LoVo (cell line): ENCODE results near the gene GORAB.

Experiments used
- DNase-seq: peaks from one replicate; pipeline ENCODE4 v3.0.0-alpha.2; 2016; ENCODE audit warnings: low spot score

The GORAB gene

DNA sequence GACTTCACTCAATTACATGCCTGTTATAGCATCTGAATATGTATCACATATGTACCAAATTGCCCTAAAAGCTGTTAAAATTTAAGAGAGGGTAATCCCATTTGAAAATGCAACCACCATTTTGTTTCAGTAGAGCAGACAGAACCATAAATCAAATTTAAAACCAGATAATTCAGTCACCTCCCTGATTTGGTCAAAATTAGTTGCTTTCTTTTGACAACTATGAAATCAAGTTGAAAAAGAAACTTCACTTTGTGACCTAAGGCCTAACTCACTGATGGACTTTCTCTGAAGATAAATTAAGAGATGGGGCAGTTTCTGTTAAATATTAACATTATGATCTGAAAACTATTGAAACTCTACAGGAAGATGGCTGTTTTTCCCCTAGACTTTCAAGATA lies 6.7 kb downstream of the GORAB start:
- no peak for DNase-seq

DNA sequence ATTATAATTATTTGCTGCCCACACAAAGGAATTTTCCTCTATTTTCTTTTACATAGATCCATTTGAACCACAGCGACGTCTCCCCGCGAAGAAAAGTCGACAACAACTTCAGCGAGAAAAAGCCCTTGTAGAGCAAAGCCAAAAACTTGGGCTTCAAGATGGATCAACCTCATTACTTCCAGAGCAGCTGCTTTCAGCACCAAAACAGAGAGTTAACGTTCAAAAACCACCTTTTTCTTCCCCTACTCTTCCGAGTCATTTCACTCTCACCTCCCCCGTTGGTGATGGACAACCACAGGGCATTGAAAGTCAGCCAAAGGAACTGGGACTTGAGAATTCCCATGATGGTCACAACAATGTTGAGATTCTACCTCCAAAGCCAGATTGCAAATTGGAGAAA lies 7.2 kb downstream of the GORAB start:
- DNase-seq = no peak

DNA sequence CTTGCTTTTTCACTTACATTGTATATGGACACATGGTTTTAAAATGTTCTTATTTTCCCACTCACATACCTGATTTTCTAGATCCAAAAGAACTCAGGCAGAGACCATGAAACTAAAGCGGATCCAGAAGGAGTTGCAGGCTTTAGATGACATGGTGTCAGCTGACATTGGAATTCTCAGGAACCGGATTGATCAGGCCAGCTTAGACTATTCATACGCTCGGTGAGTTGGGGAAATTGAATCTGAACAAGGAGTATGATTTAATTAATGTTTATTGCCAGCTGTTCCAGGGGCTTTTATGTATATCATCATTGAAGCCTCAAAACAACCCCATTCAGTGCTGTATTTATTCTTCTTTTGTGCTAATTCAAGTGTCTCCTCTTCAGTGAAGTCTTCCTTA lies 12.7 kb downstream of the GORAB start:
- DNase-seq = no peak

DNA sequence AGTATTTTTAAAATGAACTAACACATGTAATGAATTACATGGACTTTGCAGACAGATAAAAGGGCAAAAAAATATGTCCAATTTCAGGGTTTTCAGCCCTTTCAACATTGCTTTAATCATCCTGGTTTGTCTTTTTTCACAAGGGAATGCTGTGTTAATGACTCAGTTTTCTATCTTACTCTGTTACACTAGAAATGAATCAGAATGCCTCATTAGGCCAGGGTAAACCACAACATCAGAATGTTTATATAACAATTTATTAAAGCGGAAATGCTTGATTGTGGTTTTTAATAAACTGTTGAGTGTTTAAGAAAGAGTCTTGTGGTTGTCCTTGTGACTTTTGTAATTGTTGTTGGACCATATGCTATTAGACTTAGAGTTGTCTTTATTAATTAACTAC lies 13.5 kb downstream of the GORAB start:
- no peak for DNase-seq

DNA sequence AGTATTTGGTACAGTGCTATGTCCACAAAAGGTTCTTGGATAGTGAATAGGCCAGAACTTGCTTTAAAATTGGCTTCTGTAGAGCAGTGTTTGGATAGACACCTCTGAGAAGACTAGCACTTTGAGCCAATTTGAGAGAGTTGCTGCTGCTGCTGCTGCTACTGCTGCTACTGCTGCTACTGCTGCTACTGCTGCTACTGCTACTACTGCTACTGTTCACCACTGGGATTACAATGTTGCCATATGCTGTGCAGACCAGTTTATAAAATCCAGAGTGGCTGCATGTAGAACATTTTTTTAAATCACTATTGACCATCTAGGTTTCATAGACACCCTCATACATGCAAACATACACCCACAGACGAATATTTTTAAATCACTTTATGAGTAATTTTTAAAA lies 15.3 kb downstream of the GORAB start:
- DNase-seq = no peak

- DNase-seq = no peak
These were observed 16.5 kb downstream of the GORAB start for GRCh38 chr1:170548497-170548896.

- no peak for DNase-seq
These were observed 23.4 kb downstream of the GORAB start for GRCh38 chr1:170555370-170555769.

GRCh38 chr1:170556917-170557316 lies 25.0 kb downstream of the GORAB start:
- no peak for DNase-seq

DNA sequence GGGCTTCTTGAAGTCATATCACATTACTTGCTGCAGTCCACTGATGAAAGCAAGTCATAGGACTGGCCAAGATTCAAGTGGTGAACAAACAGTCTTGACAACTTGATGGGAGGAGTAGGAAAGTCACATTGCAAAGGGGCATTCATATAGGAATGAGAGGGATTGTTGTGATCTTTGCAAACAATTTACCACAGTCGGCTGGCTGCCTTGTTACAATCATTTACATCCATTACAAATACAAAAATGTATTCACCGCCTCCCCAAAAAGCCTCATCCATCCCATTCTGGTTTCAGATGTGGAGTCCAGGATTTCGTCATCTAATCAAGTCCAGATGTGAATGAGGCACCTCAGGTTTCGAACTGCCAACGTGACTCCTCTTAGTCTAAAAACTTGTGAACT lies 26.8 kb downstream of the GORAB start:
- no peak for DNase-seq

DNA sequence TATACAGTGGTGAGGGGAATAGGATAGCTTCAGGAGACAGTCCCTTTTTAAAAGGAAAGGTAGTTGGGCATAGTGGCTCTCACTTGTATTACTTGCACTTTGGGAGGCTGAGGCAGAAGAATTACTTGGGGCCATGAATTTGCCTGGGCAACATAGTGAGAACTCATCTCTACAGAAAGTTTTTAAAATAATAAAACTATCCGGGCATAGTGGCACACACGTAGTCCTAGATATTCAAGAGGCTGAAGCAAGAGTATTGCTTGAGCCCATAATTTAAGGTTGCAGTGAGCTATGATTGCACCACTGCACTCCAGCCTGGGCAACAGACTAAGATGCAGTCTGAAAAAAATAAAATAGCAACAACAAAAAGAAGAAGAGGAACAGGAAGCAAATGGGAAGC lies 27.2 kb downstream of the GORAB start:
- no peak for DNase-seq

DNA sequence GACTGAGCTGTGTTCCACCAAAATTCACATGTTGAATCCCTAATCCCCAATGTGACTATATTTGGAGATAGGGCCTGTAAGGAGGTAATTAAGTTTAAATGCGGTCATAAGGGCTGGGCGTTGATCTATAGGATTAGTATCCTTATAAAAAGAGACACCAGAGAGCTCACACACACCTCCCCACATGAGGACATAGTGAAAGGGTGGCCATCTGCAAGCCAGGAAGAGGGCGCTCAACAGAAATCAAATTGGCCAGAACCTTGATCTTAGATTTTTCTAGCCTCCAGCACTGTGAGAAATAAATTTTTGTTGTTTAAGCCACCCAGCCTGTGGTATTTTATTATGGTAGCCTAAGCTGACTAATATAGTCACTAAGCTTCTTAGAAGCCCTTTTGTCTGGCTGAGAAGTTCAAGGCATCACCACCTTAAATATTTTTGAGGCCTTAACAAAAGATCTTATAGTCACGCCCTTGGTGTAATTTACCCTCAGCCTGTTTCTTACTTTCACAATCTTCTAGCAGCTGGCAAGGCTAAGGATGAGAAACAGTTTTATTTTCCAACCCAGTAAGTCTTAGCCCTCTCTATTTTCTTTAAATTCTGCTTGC lies 28.8 kb downstream of the GORAB start:
- no peak for DNase-seq

GRCh38 chr1:170562646-170563338 lies 30.8 kb downstream of the GORAB start:
- peak; percentile 52 for DNase-seq

GRCh38 chr1:170567214-170567613 lies 35.2 kb downstream of the GORAB start:
- DNase-seq = no peak

DNA sequence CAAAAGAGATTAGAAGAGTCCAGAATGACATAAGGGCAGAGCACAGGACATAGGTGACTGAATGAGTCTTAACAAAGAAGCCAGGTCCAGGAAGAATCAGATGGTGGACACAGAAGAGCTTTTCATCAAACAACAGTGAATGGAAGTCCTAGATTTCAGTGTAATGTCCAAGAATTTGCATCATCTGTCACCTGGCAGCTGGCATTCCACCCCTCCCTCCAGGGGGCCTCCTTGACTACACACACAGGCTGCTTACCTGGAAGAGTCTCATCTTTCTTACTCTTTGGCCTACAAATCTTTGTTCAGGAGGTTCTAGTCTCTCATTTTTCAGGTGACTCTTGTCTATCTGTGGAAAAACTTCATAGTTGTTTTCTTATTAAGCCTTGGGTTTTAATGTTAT lies 36.2 kb downstream of the GORAB start:
- DNase-seq = no peak

GRCh38 chr1:170576980-170577379 lies 45.0 kb downstream of the GORAB start:
- no peak for DNase-seq

DNA sequence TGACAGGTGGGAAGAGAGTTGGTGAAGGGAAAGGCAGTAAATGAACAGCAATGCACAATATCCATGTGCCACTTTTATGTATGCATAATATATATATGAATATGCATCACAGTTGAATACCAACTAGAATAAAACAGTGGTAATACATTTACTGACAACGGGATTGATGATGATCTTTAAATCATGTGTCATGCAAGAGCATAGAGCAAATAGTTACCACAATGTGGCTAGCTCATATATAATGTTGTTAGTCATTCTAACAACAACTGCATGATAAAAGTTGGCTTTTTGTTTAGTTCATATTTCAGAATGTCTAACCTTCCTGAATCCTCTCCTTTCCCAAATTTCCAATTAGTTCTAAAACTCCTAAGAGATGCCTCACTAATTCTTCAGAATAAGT lies 46.4 kb downstream of the GORAB start:
- no peak for DNase-seq

DNA sequence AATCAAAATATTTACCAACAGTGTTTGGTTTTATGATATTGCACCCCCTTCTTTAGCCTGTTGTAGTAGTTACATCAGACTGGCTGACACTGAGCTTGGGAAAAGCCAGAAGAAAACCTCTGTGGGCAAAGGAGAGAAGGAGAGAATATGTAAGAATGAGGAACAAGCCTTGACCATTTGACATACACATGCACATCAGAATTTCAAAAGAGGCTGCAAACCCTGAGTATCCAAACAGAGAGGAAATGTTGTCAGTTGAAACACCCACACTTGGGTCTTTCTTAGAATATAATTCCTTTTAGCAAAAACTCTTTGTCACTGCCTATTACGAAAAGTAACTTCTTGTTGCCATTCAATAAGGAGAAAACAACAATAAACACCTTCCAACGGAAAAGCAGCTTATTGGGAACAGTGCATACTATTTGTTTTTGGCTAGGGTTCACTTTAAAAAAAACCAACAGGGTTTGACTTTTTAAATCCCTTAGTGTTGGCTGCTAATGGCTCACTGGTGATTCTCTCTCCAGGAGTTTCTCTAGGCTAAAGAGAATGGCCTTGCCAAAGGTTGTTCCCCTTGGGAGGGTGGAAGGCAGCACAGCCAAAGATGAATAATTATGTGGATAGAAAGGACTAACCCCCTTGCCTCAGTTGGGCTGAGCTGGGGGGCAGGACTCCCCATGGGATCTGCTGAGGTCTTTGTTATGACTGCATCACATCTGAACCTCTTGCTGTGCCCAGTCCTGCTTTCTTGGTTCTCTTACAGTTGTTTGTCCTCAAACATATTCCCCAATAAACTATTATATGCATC lies 48.9 kb downstream of the GORAB start:
- DNase-seq = no peak

DNA sequence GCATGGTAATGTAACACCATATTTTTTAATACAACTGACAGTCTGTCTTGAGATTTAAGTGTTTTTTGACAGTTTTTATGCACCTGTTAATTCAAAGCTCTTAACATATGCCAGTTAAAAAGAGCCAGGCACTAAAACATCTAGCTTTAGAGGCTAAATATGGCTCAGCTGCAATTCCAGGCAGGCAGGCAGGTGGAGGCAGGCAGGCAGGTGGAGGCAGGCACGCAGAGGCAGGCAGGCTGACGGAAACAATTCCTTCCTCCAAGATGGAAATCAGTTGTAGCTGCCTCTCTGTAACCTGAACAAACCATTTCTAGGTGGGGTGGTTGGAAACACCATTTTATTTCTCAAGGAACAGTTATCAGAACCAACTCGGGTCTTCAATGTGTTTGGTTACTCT lies 51.2 kb downstream of the GORAB start:
- no peak for DNase-seq

GRCh38 chr1:170586321-170587252 lies 54.6 kb downstream of the GORAB start:
- no peak for DNase-seq

DNA sequence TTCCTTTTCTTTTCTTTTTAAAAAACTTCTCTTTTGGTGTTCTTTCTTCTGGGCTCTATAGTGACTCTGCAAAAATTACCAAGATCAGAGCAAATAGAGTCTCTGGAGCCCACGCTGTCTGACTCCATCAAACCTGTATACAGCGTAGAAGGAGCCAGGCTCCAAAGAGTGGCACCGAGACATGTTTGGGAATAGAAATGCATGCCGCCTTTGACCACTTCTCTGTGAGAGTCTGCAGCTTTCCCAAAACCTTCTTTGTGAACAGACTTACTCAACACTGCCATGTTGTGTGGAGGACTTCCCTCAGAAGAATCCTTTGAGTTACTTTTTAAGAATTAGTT lies 55.3 kb downstream of the GORAB start:
- no peak for DNase-seq

DNA sequence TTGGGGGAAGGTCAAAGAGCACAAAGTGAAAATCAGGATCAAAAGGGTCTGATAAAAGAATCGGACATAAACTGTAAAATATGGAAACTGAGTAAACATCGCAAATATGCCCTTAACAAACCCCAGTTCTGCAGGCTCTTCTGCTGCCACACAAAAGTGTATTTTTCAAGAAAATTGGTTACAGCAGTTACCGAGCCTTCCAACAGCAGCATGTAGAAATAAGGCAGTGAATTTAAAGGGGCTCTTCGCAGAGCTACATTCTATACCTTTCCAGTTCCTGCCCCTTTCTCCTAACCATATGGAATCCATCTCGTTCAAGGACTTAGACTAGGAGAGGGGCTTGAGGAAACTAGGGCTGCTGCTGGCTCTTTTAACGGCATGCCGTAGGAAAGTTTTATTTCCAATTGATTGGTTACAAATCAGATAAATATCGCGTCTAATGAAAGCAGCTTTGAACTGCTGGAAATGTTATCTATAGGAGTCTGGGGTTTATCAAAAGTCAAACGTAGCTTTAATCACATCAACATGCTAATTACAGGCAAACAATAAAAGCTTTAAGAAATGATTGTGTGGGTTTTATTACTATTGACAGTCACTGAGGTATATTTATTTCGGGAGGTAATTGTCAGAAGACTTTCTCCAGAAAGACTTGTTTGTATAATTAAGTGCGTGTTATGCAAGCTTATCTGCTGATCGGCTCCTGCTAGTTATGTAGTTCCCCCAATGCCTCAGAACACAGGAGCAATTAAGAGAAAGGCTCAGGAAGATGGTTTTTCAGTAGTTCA lies 59.1 kb downstream of the GORAB start:
- no peak for DNase-seq
